Measurements from ENCODE around the gene ECHDC3. TPM values are rescaled to one million over a fixed set of nuclear protein-coding genes. Genes with fewer than 3 reads are reported as not detected.
A peak's percentile ranks its signal among the peaks of the same experiment; 100 is the strongest.

The ECHDC3 gene
- total RNA-seq, 4 donors from 2014 or later: 7.9 to 26.9 (median 14.1) TPM

DNA sequence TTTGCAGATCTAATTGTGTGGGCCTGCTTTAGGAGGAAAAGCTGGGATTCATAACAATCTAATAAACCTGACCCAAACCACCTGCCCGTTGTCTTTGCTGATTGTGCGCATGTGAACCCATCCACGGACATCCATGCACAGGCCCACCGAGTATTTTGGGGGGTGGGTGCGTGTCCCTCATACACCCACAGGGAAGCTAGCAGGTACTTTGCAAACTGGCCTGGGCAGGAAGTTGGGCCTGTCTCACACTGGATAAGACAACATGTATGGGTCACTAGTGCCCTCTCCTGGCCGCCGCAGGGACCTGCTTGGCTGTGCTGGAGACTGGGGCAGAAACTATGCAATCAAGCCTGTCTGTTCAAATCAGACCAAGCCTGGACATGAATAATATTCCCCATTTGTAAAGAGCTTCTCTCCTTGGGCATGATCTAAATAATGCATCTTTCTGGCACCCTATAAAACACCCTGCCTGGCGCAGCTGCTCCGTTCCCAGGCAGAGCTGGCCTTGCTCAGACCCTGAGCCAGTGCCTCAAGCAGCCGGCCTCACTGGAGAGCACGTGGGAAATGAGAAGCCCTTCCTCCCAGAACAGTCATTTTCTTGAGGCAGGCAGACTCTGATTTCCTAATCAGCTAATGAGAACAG is 15.8 kb downstream of the ECHDC3 start:
- no peaks in the 10 kb centered on the region for H3K36me3 ChIP-seq
- H3K4me3 ChIP-seq: no peak overlapping the region
- peak; percentile 82 to 87 for DNase-seq
- no peaks in the 10 kb centered on the region for H3K9me3 ChIP-seq
- peaks cover 3 to 7% of the 10 kb centered on the region in 2 donors for H3K4me1 ChIP-seq
- intact Hi-C loops (cut with DNase I; ENCODE audit: low total_unique reads): loop anchor here (10.0 kb wide), 1 partner anchor 243 kb away; no protein-coding TSS in a partner anchor
- H3K27me3 ChIP-seq: no peaks in the 10 kb centered on the region
- TF ChIP-seq POLR2A (IDR thresholded peaks at IDR 0.05): no peak
- TF ChIP-seq, protein P1, sequence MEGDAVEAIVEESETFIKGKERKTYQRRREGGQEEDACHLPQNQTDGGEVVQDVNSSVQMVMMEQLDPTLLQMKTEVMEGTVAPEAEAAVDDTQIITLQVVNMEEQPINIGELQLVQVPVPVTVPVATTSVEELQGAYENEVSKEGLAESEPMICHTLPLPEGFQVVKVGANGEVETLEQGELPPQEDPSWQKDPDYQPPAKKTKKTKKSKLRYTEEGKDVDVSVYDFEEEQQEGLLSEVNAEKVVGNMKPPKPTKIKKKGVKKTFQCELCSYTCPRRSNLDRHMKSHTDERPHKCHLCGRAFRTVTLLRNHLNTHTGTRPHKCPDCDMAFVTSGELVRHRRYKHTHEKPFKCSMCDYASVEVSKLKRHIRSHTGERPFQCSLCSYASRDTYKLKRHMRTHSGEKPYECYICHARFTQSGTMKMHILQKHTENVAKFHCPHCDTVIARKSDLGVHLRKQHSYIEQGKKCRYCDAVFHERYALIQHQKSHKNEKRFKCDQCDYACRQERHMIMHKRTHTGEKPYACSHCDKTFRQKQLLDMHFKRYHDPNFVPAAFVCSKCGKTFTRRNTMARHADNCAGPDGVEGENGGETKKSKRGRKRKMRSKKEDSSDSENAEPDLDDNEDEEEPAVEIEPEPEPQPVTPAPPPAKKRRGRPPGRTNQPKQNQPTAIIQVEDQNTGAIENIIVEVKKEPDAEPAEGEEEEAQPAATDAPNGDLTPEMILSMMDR (IDR thresholded peaks at IDR 0.05): peak; percentile 77 to 93 (median 86)
- H3K27ac ChIP-seq: peak overlapping the region; percentile 71 to 78

- no peaks in the 10 kb centered on the region for H3K27me3 ChIP-seq
- TF ChIP-seq POLR2A (IDR thresholded peaks at IDR 0.05): no peak
- TF ChIP-seq, protein P1 (IDR thresholded peaks at IDR 0.05): no peak
- H3K4me3 ChIP-seq: no peak overlapping the region
- peaks cover 3 to 7% of the 10 kb centered on the region in 2 donors for H3K4me1 ChIP-seq
- H3K27ac ChIP-seq: peak overlapping the region; percentile 71 to 78
- no peaks in the 10 kb centered on the region for H3K9me3 ChIP-seq
- peak in 1 of 2 donors; percentile 27 for DNase-seq
- intact Hi-C loops (cut with DNase I; ENCODE audit: low total_unique reads): loop anchor here (10.0 kb wide), 1 partner anchor 244 kb away; no protein-coding TSS in a partner anchor
- no peaks in the 10 kb centered on the region for H3K36me3 ChIP-seq
These were observed 16.5 kb downstream of the ECHDC3 start for GRCh38 chr10:11758527-11759236.

DNA sequence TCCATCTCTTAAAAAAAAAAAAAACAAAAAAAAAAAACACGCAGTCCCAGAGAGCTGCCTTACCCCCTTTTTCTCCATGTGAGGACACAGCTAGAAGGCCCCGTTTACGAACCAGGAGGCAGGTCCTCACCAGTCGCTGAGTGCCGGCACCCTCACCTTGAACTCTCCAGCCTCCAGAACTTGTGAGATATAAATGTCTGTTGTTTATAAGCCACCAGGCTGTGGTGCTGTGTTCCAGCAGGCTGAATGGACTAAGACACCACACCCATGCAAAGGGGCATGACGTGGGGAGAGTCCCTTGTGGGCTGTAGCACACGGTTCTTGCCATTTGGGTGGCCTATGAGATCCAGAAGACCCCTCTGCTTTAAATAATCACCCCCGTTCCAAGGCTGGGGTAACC is 17.2 kb downstream of the ECHDC3 start:
- DNase-seq: no peak
- TF ChIP-seq, protein P1 (IDR thresholded peaks at IDR 0.05): no peak
- Histone ChIP-seq H3K36me3 (no peaks in the 10 kb centered on the region), H3K27me3 (no peaks in the 10 kb centered on the region), H3K4me3 (no peak overlapping the region), H3K4me1 (peaks cover 3 to 7% of the 10 kb centered on the region in 2 donors), H3K27ac (peak overlapping the region in 1 of 2 donors; percentile 71), H3K9me3 (no peaks in the 10 kb centered on the region)
- intact Hi-C loops (cut with DNase I; ENCODE audit: low total_unique reads): loop anchor here (10.0 kb wide), 1 partner anchor 245 kb away; no protein-coding TSS in a partner anchor

GRCh38 chr10:11760151-11760550 is 18.0 kb downstream of the ECHDC3 start:
- Histone ChIP-seq H3K4me1 (peaks cover 3 to 7% of the 10 kb centered on the region in 2 donors), H3K36me3 (no peaks in the 10 kb centered on the region), H3K4me3 (no peak overlapping the region), H3K27me3 (no peaks in the 10 kb centered on the region), H3K9me3 (no peaks in the 10 kb centered on the region), H3K27ac (no peak overlapping the region)
- TF ChIP-seq POLR2A (IDR thresholded peaks at IDR 0.05): no peak
- TF ChIP-seq, protein P1 (IDR thresholded peaks at IDR 0.05): no peak
- intact Hi-C loops (cut with DNase I; ENCODE audit: low total_unique reads): no loop called here
- DNase-seq: no peak

- intact Hi-C loops (cut with DNase I; ENCODE audit: low total_unique reads): no loop called here
- Histone ChIP-seq H3K36me3 (no peaks in the 10 kb centered on the region), H3K27me3 (no peaks in the 10 kb centered on the region), H3K4me3 (no peak overlapping the region), H3K27ac (no peak overlapping the region), H3K4me1 (peaks cover 3 to 7% of the 10 kb centered on the region in 2 donors), H3K9me3 (no peaks in the 10 kb centered on the region)
- TF ChIP-seq, protein P1 (IDR thresholded peaks at IDR 0.05): no peak
- TF ChIP-seq POLR2A (IDR thresholded peaks at IDR 0.05): no peak
- DNase-seq: no peak
These were observed 18.7 kb downstream of the ECHDC3 start for GRCh38 chr10:11760861-11761260.
